C4-2B (cell line): ENCODE measurements around the gene ST6GAL2.

ENCODE experiments used
- ZFX ChIP-seq: fragments of 450-650 bp; IDR thresholded peaks from 2 replicates; pipeline ENCODE4 v1.6.1; 2017
- TF ChIP-seq, protein P1 (sequence below): fragments of 450-650 bp; conservative IDR thresholded peaks from 2 replicates; pipeline ENCODE4 v1.5.1; 2017; ENCODE audit warnings: mild to moderate bottlenecking

DNA sequence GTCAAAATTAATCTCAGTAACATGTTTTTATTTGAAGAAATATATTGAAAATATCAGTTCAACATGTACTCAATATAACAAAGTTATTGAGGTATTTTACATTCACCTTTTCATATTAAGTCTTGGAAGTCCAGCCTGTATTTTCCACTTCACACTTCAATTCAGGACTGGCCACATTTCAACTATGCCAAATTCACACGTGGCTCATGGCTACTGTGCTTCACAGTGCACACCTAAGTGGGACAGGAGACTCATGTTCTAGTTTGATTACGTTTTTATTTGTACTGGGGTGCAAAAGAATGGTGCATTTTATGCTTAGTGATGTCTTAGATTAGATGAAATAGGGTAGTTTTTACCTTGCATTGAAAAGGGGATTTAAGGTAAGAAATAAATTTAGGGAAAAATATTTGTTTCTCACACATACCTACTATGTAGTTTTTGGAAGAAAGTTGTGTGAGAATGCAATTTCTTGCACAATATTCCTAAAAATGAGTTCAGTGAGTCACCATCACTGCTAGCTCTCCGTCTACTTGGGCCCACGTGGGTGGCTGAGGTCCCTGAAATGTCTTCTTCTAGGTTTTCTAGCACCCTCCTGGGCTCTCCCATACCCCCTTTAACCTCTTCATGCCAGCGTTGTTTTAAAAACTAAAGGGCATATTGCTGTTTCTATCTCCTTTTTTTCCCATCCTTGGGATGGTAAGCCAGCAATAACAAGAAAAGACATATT is 87.0 kb downstream of the ST6GAL2 start:
- TF ChIP-seq, protein P1, sequence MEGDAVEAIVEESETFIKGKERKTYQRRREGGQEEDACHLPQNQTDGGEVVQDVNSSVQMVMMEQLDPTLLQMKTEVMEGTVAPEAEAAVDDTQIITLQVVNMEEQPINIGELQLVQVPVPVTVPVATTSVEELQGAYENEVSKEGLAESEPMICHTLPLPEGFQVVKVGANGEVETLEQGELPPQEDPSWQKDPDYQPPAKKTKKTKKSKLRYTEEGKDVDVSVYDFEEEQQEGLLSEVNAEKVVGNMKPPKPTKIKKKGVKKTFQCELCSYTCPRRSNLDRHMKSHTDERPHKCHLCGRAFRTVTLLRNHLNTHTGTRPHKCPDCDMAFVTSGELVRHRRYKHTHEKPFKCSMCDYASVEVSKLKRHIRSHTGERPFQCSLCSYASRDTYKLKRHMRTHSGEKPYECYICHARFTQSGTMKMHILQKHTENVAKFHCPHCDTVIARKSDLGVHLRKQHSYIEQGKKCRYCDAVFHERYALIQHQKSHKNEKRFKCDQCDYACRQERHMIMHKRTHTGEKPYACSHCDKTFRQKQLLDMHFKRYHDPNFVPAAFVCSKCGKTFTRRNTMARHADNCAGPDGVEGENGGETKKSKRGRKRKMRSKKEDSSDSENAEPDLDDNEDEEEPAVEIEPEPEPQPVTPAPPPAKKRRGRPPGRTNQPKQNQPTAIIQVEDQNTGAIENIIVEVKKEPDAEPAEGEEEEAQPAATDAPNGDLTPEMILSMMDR = no peak
- no peak for TF ChIP-seq ZFX
